GM12892 (cell line): ENCODE measurements around the gene RFTN2.

ENCODE experiments used
- POLR2A ChIP-seq: IDR thresholded peaks from 2 replicates; pipeline ENCODE4 v1.6.1; 2011; ENCODE audit warnings: low read depth, low read length, control low read depth
- POLR2AphosphoS5 ChIP-seq: IDR thresholded peaks from 2 replicates; pipeline ENCODE4 v1.6.1; 2011; ENCODE audit warnings: low read depth, low read length, control low read depth
- TAF1 ChIP-seq: IDR thresholded peaks from 2 replicates; pipeline ENCODE4 v1.6.1; 2011; ENCODE audit warnings: low read depth, mild to moderate bottlenecking, control low read depth, low read length, borderline replicate concordance

- TF ChIP-seq POLR2A (no peak), TAF1 (no peak), POLR2AphosphoS5 (no peak)
These were observed 33.7 kb downstream of the RFTN2 start for GRCh38 chr2:197641666-197642065.
